ENCODE results near the gene CMTM8.

- TF ChIP-seq ZNF274 (IDR thresholded peaks at IDR 0.05; ENCODE audit: low read depth, low read length) = no peak
- TF ChIP-seq YY1 (IDR thresholded peaks at IDR 0.05; ENCODE audit: insufficient read depth, insufficient read length) = no peak
- TF ChIP-seq SUZ12 (IDR thresholded peaks at IDR 0.05; ENCODE audit: extremely low read depth, insufficient read depth, insufficient read length) = no peak
Measured at GRCh38 chr3:32229565-32229964, 8.9 kb upstream of the CMTM8 start.
